Measurements from ENCODE around the gene SVOPL.

The SVOPL gene

GRCh38 chr7:138553805-138554204, 147.4 kb downstream of the SVOPL start:
- no peak for DNase-seq

- DNase-seq = no peak
Measured at GRCh38 chr7:138551102-138551501, 150.1 kb downstream of the SVOPL start.

GRCh38 chr7:138550337-138550736, 150.8 kb downstream of the SVOPL start:
- DNase-seq = no peak

GRCh38 chr7:138549082-138549481, 152.1 kb downstream of the SVOPL start:
- DNase-seq = no peak

- DNase-seq = no peak
Measured at GRCh38 chr7:138546829-138547228, 154.3 kb downstream of the SVOPL start.

- no peak for DNase-seq
Measured at GRCh38 chr7:138546064-138546619, 155.0 kb downstream of the SVOPL start.

- no peak for DNase-seq
Measured at GRCh38 chr7:138545123-138545522, 156.0 kb downstream of the SVOPL start.

Measured in COR-L47 (cell line).